BE2C (cell line): ENCODE results near the gene PLPP4.

Experiments
- DNase-seq: peaks from one replicate; pipeline ENCODE4 v3.0.0-alpha.2; 2020
- H3K27me3 ChIP-seq: fragments of 250-450 bp; sonication (Bioruptor Pico); 2 replicates; pipeline ENCODE4 v1.5.1; 2020; ENCODE audit warnings: mild to moderate bottlenecking
- H3K36me3 ChIP-seq: fragments of 250-450 bp; sonication (Bioruptor Pico); 2 replicates; pipeline ENCODE4 v1.5.1; 2020; ENCODE audit warnings: mild to moderate bottlenecking
- H3K4me1 ChIP-seq: fragments of 250-450 bp; sonication (Bioruptor Pico); 2 replicates; pipeline ENCODE4 v1.5.1; 2020
- H3K4me3 ChIP-seq: 2 replicates; pipeline ENCODE4 v1.5.1; 2011; ENCODE audit warnings: low read depth, low read length
- H3K9me3 ChIP-seq: fragments of 250-450 bp; sonication (Bioruptor Pico); 2 replicates; pipeline ENCODE4 v1.5.1; 2020
- CTCF ChIP-seq: IDR thresholded peaks from 2 replicates; pipeline ENCODE4 v1.5.1; 2012; ENCODE audit warnings: mild to moderate bottlenecking, low read depth, low read length

The PLPP4 gene

GRCh38 chr10:120540486-120540885, 83.5 kb downstream of the PLPP4 start:
- no peaks in the 10 kb centered on the region for H3K36me3 ChIP-seq
- no peaks in the 10 kb centered on the region for H3K9me3 ChIP-seq
- H3K4me3 ChIP-seq: no peak overlapping the region
- H3K4me1 ChIP-seq: no peaks in the 10 kb centered on the region; the same call in 1 of the 2 replicates
- no peak for DNase-seq
- H3K27me3 ChIP-seq: no peaks in the 10 kb centered on the region
- TF ChIP-seq CTCF: no peak

GRCh38 chr10:120541984-120542383, 85.0 kb downstream of the PLPP4 start:
- Histone ChIP-seq H3K27me3 (no peaks in the 10 kb centered on the region), H3K4me1 (no peaks in the 10 kb centered on the region; the same call in 1 of the 2 replicates), H3K4me3 (no peak overlapping the region), H3K36me3 (no peaks in the 10 kb centered on the region), H3K9me3 (no peaks in the 10 kb centered on the region)
- no peak for DNase-seq
- TF ChIP-seq CTCF: no peak

- Histone ChIP-seq H3K4me3 (no peak overlapping the region), H3K36me3 (no peaks in the 10 kb centered on the region), H3K4me1 (no peaks in the 10 kb centered on the region; the same call in 1 of the 2 replicates), H3K9me3 (no peaks in the 10 kb centered on the region), H3K27me3 (no peaks in the 10 kb centered on the region)
- DNase-seq: no peak
- TF ChIP-seq CTCF: no peak
Measured at GRCh38 chr10:120542591-120542990, 85.6 kb downstream of the PLPP4 start.

DNA sequence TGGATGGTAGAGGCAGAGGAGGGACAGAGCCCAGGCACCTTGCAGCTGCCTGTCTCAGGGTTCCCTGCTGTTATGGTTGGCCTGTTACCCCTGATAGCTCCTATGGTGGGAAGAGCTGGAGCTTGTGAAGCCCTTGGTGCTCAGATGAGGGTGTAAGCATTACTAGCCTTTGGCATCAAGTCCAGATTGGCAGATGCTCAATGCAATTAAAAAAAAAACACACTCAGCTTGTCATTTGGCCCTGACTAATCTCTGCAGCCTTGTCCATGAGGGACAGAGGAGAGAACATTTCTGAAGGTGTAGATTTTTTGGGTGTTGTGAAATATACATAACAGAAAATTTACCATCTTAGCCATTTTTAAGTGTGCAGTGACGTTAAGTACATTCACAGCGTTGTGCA, 86.3 kb downstream of the PLPP4 start:
- no peak for TF ChIP-seq CTCF
- no peak overlapping the region for H3K4me3 ChIP-seq
- no peak for DNase-seq
- H3K4me1 ChIP-seq: no peaks in the 10 kb centered on the region; the same call in 1 of the 2 replicates
- no peaks in the 10 kb centered on the region for H3K36me3 ChIP-seq
- no peaks in the 10 kb centered on the region for H3K9me3 ChIP-seq
- no peaks in the 10 kb centered on the region for H3K27me3 ChIP-seq

DNA sequence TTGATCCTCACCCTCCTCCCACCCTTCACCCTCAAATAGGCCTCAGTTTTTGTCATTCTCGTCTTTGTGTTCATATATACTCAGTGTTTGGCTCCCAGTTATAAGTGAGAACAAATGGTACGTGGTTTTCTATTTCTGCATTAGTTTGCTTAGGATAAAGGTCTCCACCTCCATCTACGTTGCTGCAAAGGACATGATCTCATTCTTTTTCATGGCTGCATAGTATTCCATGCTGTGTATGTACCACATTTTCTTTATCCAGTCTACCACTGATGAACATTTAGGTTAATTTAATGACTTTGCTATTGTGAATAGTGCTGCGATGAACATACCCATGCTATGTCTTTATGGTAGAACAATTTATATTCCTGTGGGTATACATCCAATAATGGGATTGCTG, 91.2 kb downstream of the PLPP4 start:
- H3K36me3 ChIP-seq: no peaks in the 10 kb centered on the region
- DNase-seq: no peak
- no peak for TF ChIP-seq CTCF
- no peaks in the 10 kb centered on the region for H3K27me3 ChIP-seq
- no peaks in the 10 kb centered on the region for H3K4me1 ChIP-seq
- H3K9me3 ChIP-seq: no peaks in the 10 kb centered on the region
- no peak overlapping the region for H3K4me3 ChIP-seq

DNA sequence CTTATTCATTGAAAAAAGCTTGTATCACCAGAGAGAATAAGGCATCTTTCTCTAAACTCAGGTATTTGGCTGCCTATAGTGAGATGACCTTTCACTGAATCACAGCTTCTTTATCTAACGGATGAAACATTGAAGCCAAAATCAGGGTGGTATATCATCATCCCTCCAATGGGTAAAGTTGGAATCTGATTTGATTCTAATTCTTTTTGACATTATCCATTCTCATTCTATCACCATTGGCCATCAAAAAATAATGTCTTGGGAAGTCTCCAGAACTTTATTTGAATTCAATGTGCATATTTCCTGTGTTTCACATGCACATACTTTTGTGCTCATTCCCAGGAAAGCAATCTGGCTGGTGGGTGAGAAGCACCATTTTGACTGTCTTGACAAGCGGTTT, 95.2 kb downstream of the PLPP4 start:
- H3K27me3 ChIP-seq: no peaks in the 10 kb centered on the region
- no peak for DNase-seq
- H3K4me1 ChIP-seq: no peaks in the 10 kb centered on the region
- no peak for TF ChIP-seq CTCF
- H3K36me3 ChIP-seq: no peaks in the 10 kb centered on the region
- no peaks in the 10 kb centered on the region for H3K9me3 ChIP-seq
- H3K4me3 ChIP-seq: no peak overlapping the region
